GM06990 (cell line): Measurements from ENCODE around the gene MTRF1L.

ENCODE experiments used
- DNase-seq: peaks from one replicate; pipeline ENCODE4 v3.0.0-alpha.2; 2011; ENCODE audit not compliant: insufficient read length; ENCODE audit errors: extremely low read depth
- H3K27me3 ChIP-seq: replicated peaks from 2 replicates; pipeline ENCODE4 v1.6.0; 2011; ENCODE audit warnings: low read length; ENCODE audit not compliant: control insufficient read depth, insufficient read depth
- H3K36me3 ChIP-seq: 2 replicates; pipeline ENCODE4 v1.5.1; 2011; ENCODE audit warnings: low read length; ENCODE audit not compliant: control insufficient read depth, insufficient read depth
- H3K4me3 ChIP-seq: replicated peaks from 2 replicates; pipeline ENCODE4 v1.5.1; 2011; ENCODE audit warnings: low read depth, mild to moderate bottlenecking, control low read depth, low read length
- CTCF ChIP-seq: IDR thresholded peaks from 2 replicates; pipeline ENCODE4 v1.5.1; 2011; ENCODE audit warnings: low read length, control low read depth, mild to moderate bottlenecking, inconsistent platforms; ENCODE audit not compliant: insufficient read depth, poor library complexity, severe bottlenecking

The MTRF1L gene

GRCh38 chr6:152959333-152959732 is 43.2 kb downstream of the MTRF1L start:
- Histone ChIP-seq H3K4me3 (no peak overlapping the region), H3K27me3 (no peaks in the 10 kb centered on the region), H3K36me3 (no peaks in the 10 kb centered on the region)
- DNase-seq, result no peak
- no peak for TF ChIP-seq CTCF

- Histone ChIP-seq H3K27me3 (no peaks in the 10 kb centered on the region), H3K36me3 (no peaks in the 10 kb centered on the region), H3K4me3 (no peak overlapping the region)
- no peak for TF ChIP-seq CTCF
- DNase-seq, result no peak
These were observed 44.7 kb downstream of the MTRF1L start for GRCh38 chr6:152957796-152958195.

- peak; percentile 5 for TF ChIP-seq CTCF
- Histone ChIP-seq H3K36me3 (no peaks in the 10 kb centered on the region), H3K4me3 (no peak overlapping the region), H3K27me3 (no peaks in the 10 kb centered on the region; the same call in 1 of the 2 replicates)
- DNase-seq, result no peak
These were observed 48.1 kb downstream of the MTRF1L start for GRCh38 chr6:152954443-152954842.

- peak; percentile 56 for TF ChIP-seq CTCF
- H3K4me3 ChIP-seq, result no peak overlapping the region
- no peak for DNase-seq
These were observed 49.5 kb downstream of the MTRF1L start for GRCh38 chr6:152952866-152953509.

GRCh38 chr6:152952045-152952444 is 50.5 kb downstream of the MTRF1L start:
- no peak for DNase-seq

More at GRCh38 chr6:152952866-152953509, 49.5 kb downstream of the MTRF1L start:
- H3K36me3 ChIP-seq, result no peaks in the 10 kb centered on the region
- H3K27me3 ChIP-seq, result no peaks in the 10 kb centered on the region; the same call in 1 of the 2 replicates

More at GRCh38 chr6:152952045-152952444, 50.5 kb downstream of the MTRF1L start:
- TF ChIP-seq CTCF, result no peak
- H3K27me3 ChIP-seq, result no peaks in the 10 kb centered on the region; the same call in 1 of the 2 replicates
- H3K36me3 ChIP-seq, result no peaks in the 10 kb centered on the region
- no peak overlapping the region for H3K4me3 ChIP-seq
